Endothelial cell of umbilical vein (primary cell): ENCODE data around the gene WDPCP. TPM values are rescaled to one million over a fixed set of nuclear protein-coding genes. Genes with fewer than 3 reads are reported as not detected.

Experiments used
- BruUV-seq: library from RNA; stranded (reverse); fragments of 400-500 nt; replicated peaks from 2 replicates; lab custom pipeline; 2021; lab: Mats Ljungman, UMichigan
- CTCF ChIA-PET: fragments of 300-600, 350-600 bp; sonication (Branson Sonifier 250); formaldehyde crosslinking; loops from one replicate; lab custom pipeline; 2021; ENCODE audit warnings: antibody characterized with exemption, inconsistent platforms; lab: Charles Lee
- POLR2A ChIA-PET: fragments of 300-600, 350-600 bp; sonication (Branson Sonifier 250); formaldehyde crosslinking; loops from one replicate; lab custom pipeline; 2021; ENCODE audit warnings: antibody characterized with exemption, inconsistent platforms; lab: Charles Lee
- DNase-seq: peaks from one replicate; pipeline ENCODE4 v3.0.0-alpha.2; 2011; ENCODE audit warnings: low read depth, low spot score
- FAIRE-seq: peaks from 2 replicates; lab custom pipeline; 2011; peaks lifted over from hg19 to GRCh38; lab: Jason Lieb, UNC
- H2AFZ ChIP-seq: 2 replicates; pipeline ENCODE4 v1.6.0; 2012; ENCODE audit warnings: low read depth, low read length, control low read depth, inconsistent platforms
- H3K27ac ChIP-seq: 2 replicates; pipeline ENCODE4 v1.5.1; 2011; ENCODE audit warnings: low read depth, mild to moderate bottlenecking, control low read depth, low read length, moderate library complexity; ENCODE audit not compliant: insufficient read depth
- H3K27me3 ChIP-seq, 2 experiments: 2 replicates each; pipeline versions ENCODE4 v1.6.0 to v1.6.1; 2011; ENCODE audit warnings: low read length in 2 of 2, mixed read lengths in 1 of 2; ENCODE audit not compliant: control insufficient read depth in 2 of 2, insufficient read depth in 2 of 2
- H3K36me3 ChIP-seq, 2 experiments: 2 replicates in 1 of 2; 3 replicates in 1 of 2; pipeline ENCODE4 v1.5.1; 2011; ENCODE audit warnings: low read length in 2 of 2, mild to moderate bottlenecking in 1 of 2, moderate library complexity in 1 of 2; ENCODE audit not compliant: control insufficient read depth in 2 of 2, insufficient read depth in 2 of 2; ENCODE audit errors: extremely low read depth in 1 of 2
- H3K4me1 ChIP-seq: 3 replicates; pipeline ENCODE4 v1.5.1; 2011; ENCODE audit warnings: mild to moderate bottlenecking, low read length; ENCODE audit not compliant: control insufficient read depth, insufficient read depth; ENCODE audit errors: extremely low read depth
- H3K4me2 ChIP-seq: 2 replicates; pipeline ENCODE4 v1.6.1; 2011; ENCODE audit warnings: low read length, control low read depth, mixed read lengths; ENCODE audit not compliant: insufficient read depth
- H3K4me3 ChIP-seq, 3 experiments: fragments of 200-600 bp in 1 of 3; sonication (generic), shearing (Covaris generic) in 1 of 3; replicated peaks in 1 of 3; 2 replicates each; pipeline ENCODE4 v1.5.1; 2011 to 2016; ENCODE audit warnings: control low read depth in 3 of 3, low read length in 3 of 3, mild to moderate bottlenecking in 2 of 3, inconsistent platforms in 1 of 3, low read depth in 1 of 3, moderate library complexity in 1 of 3; ENCODE audit not compliant: insufficient read depth in 1 of 3
- H3K79me2 ChIP-seq: 2 replicates; pipeline ENCODE4 v1.6.0; 2012; ENCODE audit warnings: low read length, inconsistent platforms; ENCODE audit not compliant: control insufficient read depth, insufficient read depth
- H3K9ac ChIP-seq: replicated peaks from 2 replicates; pipeline ENCODE3; 2011; ENCODE audit warnings: low read length, control low read depth; ENCODE audit not compliant: insufficient read depth; ENCODE audit errors: extremely low read depth
- H3K9me1 ChIP-seq: replicated peaks from 3 replicates; pipeline ENCODE4 v1.6.0; 2011; ENCODE audit warnings: mild to moderate bottlenecking, low read length; ENCODE audit not compliant: control insufficient read depth, insufficient read depth; ENCODE audit errors: extremely low read depth
- H3K9me3 ChIP-seq: replicated peaks from 2 replicates; pipeline ENCODE4 v1.5.1; 2012; ENCODE audit warnings: low read length, inconsistent platforms; ENCODE audit not compliant: control insufficient read depth, insufficient read depth
- H4K20me1 ChIP-seq: replicated peaks from 2 replicates; pipeline ENCODE3; 2011; ENCODE audit warnings: mild to moderate bottlenecking, low read length; ENCODE audit not compliant: control insufficient read depth, insufficient read depth; ENCODE audit errors: extremely low read depth
- CTCF ChIP-seq, 2 donors: IDR thresholded peaks; 1 replicate in 1 of 2; 2 replicates in 1 of 2; pipeline ENCODE4 v1.5.1; 2011; ENCODE audit warnings: low read length in 2 of 2, mild to moderate bottlenecking in 2 of 2, moderate library complexity in 2 of 2, control low read depth in 1 of 2, inconsistent platforms in 1 of 2, low read depth in 1 of 2; ENCODE audit not compliant: insufficient read depth in 1 of 2; ENCODE audit errors: extremely low read depth in 1 of 2
- EZH2 ChIP-seq: IDR thresholded peaks from 2 replicates; pipeline ENCODE4 v1.6.1; 2012; ENCODE audit warnings: borderline replicate concordance, low read depth, mild to moderate bottlenecking, moderate library complexity, low read length, inconsistent platforms; ENCODE audit not compliant: severe bottlenecking
- FOS ChIP-seq: IDR thresholded peaks from 2 replicates; pipeline ENCODE4 v1.6.1; 2011; ENCODE audit warnings: mild to moderate bottlenecking, low read length, moderate library complexity, borderline replicate concordance; ENCODE audit not compliant: insufficient read depth
- GATA2 ChIP-seq: IDR thresholded peaks from 2 replicates; pipeline ENCODE4 v1.7.0; 2011; ENCODE audit warnings: low read depth, mild to moderate bottlenecking, moderate library complexity, mixed read lengths, low read length; ENCODE audit not compliant: insufficient read length, insufficient read depth
- JUN ChIP-seq: IDR thresholded peaks from 2 replicates; pipeline ENCODE4 v1.6.1; 2011; ENCODE audit warnings: borderline replicate concordance, low read depth; ENCODE audit not compliant: insufficient read length, insufficient read depth
- MAX ChIP-seq: IDR thresholded peaks from 2 replicates; pipeline ENCODE4 v1.6.1; 2011; ENCODE audit not compliant: insufficient read depth, insufficient read length
- MYC ChIP-seq: IDR thresholded peaks from one replicate; pipeline ENCODE4 v1.6.1; 2011; ENCODE audit warnings: mild to moderate bottlenecking, low read depth, low read length
- POLR2A ChIP-seq: IDR thresholded peaks from 2 replicates; pipeline ENCODE4 v1.6.1; 2012; ENCODE audit warnings: low read depth, mild to moderate bottlenecking, control low read depth, low read length
- POLR2AphosphoS5 ChIP-seq: IDR thresholded peaks from 2 replicates; pipeline ENCODE4 v1.6.1; 2012; ENCODE audit warnings: low read depth, mild to moderate bottlenecking, control low read depth, low read length, moderate library complexity; ENCODE audit not compliant: insufficient read depth
- dilution Hi-C: fragments of 300-500 bp; cut with MboI; formaldehyde crosslinking; loops from one replicate; pipeline ENCODE4 v1.15.0; 2019; ENCODE audit warnings: low sequenced_read_pairs; ENCODE audit not compliant: extremely low pct_ligation_motif_present
- intact Hi-C: fragments of 100-400 bp; cut with micrococcal nuclease; formaldehyde crosslinking; loops from one replicate; pipeline ENCODE4 v1.10.0; 2022
- polyA plus RNA-seq, 4 experiments: library from polyadenylated mRNA; depleted of rRNA in 3 of 4; stranded (reverse) in 3 of 4; unstranded in 1 of 4; fragments of >200 nt; gene quantifications; 2 replicates each; pipeline versions ENCODE4 v1.2.1 to v1.2.3, GENCODE V29; 2011 to 2012; ENCODE audit warnings: missing spikeins in 1 of 4
- total RNA-seq: library from RNA; stranded (reverse); gene quantifications from 2 replicates; pipeline ENCODE4 v1.2.3, GENCODE V29; 2021

Gene WDPCP
- total and polyA plus RNA-seq, 2 donors (not counting 3 experiments of a cell fraction or from before 2014, with no cell fraction given): 4.0 to 8.8 TPM

- Histone ChIP-seq H4K20me1 (no peaks in the 10 kb centered on the region), H2AFZ (no peak overlapping the region), H3K27ac (no peak overlapping the region), H3K4me2 (no peak overlapping the region), H3K9me3 (no peaks in the 10 kb centered on the region), H3K36me3 (no peaks in the 10 kb centered on the region), H3K9me1 (no peaks in the 10 kb centered on the region), H3K4me1 (no peaks in the 10 kb centered on the region), H3K9ac (no peak overlapping the region), H3K4me3 (no peak overlapping the region), H3K27me3 (no peaks in the 10 kb centered on the region), H3K79me2 (no peaks in the 10 kb centered on the region)
- TF ChIP-seq FOS (no peak), POLR2A (no peak), CTCF (IDR thresholded peaks at IDR 0.05; ENCODE audit: extremely low read depth in 1 of 2, insufficient read depth in 1 of 2, low read depth in 1 of 2, low read length in 2 of 2) (no peak), EZH2 (no peak), MYC (no peak), POLR2AphosphoS5 (no peak), GATA2 (no peak), MAX (no peak), JUN (no peak)
- DNase-seq: no peak
- intact Hi-C loops: loop anchor here (5.0 kb wide), 1 partner anchor 468 kb away; no protein-coding TSS in a partner anchor
- BruUV-seq: no TSS peak
- FAIRE-seq: no peak
- ChIA-PET CTCF (no interaction called here), POLR2A (no interaction called here)
- dilution Hi-C loops: no loop called here
Observed at GRCh38 chr2:63545023-63545422, 43.3 kb downstream of the WDPCP start.
